ENCODE data around the gene MBNL2. TPM values are rescaled to one million over a fixed set of nuclear protein-coding genes. Genes with fewer than 3 reads are reported as not detected.

The MBNL2 gene
- total RNA-seq, 1 donor from 2014 or later = 46.6 TPM

DNA sequence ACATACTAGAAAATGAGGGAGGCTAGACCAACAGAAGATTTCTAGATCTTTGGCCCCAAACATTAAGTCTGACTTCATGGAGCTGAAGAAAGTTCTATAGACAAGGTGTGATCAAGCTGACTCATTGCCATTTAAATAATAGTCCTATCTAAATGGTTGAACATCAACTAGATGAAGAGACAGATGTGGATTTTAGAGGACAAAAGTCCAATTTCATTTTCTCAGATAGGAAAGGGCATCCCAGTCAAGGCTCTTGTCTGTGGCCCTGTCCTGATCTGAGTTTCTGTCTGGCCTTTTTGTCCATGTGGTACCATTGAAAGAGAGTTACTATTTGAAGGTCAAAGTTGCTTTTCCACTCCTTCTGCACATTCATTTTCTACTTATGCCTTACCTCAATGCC lies 74.6 kb downstream of the MBNL2 start:
- no peak for DNase-seq (ENCODE audit: low read depth in 2 of 2)

DNA sequence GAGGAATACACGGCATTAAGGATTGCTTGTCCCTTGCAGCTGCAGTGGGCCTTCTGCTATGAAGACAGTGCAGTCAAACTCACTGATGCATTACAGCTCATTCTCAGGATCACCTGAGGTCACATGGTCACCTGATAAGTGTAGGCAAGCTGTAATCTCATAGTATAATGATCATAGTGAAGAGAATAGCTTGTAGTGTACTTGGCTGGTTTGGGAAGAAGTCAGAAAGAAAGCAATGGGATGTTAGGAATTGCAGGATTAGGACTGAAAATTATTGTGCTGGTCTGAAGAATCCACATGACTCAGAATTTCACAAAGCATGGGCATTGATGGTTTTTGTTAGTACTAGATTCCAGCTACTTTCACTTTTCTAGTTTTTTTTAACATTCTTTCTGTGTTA lies 76.7 kb downstream of the MBNL2 start:
- DNase-seq (ENCODE audit: low read depth in 2 of 2) = no peak

DNA sequence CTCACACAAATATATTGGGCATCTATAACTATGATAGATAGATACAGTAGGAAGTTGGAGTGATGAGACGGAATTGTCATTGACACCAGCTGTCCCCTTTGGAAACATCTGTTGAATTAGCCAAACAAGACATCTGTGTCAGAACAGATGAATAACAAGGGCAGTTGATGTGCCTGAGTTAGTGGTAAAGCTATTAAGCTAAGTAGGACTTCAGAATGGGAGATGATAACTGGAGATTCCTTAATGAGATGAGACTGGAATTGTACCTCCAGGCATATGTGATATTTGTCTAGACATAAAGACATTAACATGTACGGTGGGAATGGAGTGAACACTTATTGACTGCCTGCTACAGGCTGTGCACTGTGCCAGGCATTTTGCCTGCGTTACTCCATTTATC lies 78.7 kb downstream of the MBNL2 start:
- no peak for DNase-seq (ENCODE audit: low read depth in 2 of 2)

DNA sequence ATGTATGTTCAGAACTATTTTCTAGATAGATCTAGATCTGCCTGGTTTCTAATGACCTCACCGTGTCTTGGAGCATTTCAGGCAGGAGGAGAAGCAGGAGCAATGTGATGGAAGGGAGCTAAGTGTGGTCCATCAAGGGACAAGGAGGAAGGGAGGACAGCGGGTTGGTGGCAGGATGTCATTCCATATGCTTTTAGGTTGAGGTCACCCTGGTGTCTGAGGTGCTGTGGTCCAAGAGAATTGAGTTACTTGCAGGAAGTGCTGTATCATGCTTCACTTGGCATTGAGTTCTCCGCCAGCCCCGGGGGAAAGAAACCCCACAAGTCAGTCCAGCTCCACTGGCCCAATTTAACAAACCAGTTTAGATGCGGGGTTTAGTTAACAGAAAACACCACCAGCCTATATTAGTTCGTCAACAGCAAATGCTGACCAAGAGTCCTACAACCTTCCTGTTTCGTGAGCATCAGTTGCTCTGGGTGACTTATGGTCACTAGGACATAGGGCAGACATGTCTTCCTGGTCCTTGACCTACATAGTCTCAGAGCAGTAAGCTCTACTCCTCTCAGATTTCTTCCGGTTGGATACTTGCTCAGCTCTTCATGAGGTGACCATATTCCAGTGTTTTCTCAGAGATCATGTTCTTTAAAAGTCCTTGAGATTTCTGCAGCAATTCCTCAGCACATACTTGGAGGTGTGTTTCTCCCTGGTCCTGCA lies 79.4 kb downstream of the MBNL2 start:
- peak in 1 of 2 donors; percentile 10 for DNase-seq (ENCODE audit: low read depth in 2 of 2)

DNA sequence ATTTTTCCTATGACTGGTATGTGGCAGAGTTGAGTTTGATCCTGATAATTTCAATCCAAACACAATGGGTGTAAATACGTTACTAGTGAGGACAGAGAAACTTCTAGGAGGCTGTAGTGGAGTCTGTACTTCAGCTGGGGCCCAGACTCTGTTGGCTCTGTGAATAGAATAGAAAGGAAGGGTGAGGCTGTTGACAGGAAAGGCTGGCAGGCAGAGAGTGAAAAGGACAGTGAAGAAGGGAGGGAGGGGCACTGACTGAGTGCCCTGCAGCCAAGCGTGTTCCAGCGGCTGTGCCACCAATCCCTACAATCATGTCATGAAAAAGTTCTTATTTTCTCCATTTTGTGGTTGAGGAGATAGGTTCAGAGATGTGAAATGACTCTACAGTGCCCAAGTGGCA lies 80.5 kb downstream of the MBNL2 start:
- peak; percentile 23 to 60 for DNase-seq (ENCODE audit: low read depth in 2 of 2)

DNA sequence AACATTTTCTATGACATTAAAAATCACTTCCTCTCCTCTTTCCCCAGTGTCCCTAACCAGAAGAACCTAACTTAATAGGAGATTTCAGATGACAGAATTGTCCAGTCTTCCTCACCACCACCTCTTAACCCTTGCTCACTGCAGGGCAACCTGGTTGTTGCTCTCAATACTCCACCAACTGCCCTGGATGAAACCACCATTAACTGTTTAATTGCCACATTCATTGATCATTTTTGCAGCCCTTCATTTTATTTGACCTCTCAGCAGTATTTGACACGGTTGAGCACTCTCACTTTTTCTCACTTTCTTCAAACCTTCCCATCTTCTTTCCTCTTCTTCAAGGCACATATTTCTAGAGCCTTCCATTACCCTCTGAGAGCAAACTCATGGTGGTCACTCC lies 84.0 kb downstream of the MBNL2 start:
- no peak for DNase-seq (ENCODE audit: low read depth in 2 of 2)

DNA sequence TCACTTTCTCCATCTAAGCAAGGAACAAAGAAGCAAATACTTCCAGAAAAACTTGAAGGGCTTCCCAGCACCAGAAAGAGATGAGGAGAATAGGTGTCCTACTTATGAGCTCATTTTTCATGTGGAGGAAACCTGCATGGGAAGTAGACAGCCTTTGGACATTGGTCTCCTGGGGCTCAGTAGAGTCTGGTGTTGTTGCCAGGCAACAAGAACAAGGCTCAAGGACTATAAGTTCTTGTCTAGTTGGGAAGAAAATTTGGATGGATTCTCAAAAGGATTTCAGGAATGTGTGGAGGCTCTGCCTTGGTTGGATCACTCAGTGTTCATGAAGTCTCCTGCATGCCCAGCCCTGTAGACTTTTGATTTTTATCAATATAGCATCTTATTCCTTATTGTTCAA lies 84.5 kb downstream of the MBNL2 start:
- DNase-seq (ENCODE audit: low read depth in 2 of 2) = peak in 1 of 2 donors; percentile 26

DNA sequence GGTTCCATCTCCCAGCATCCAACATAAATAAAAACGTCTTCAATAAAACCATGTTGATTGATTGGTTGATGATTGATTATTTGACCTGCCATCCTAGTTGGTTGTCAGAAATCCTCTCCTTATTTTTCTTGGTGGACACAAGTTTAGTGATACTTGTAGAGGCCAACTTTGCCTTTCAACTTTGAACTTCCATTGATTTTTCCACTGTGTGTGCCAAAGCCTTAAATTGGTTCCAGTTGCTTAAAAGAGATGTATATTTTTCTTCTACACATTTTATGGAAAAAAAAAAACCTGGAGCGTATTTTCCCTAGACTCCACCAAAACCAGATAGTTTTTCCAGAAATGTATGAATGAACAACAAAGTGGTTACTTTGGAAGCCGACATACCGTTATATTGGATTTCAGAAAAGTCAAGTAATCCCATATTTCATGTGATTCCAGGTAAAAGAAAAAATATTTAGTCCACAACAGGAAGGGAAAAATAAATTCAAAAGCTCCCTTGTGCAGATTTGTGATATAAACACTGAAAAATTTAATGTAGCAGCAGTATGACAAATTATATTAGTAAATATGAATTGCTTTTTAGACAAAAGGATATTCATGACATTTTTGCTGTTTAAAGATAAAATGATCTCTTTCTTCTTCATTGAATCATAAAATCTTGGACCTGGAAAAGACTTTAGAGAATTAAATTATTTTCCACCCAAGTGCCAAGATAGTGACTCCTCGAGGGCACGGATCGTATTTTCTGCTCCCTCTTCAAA lies 85.2 kb downstream of the MBNL2 start:
- no peak for DNase-seq (ENCODE audit: low read depth in 2 of 2)

DNA sequence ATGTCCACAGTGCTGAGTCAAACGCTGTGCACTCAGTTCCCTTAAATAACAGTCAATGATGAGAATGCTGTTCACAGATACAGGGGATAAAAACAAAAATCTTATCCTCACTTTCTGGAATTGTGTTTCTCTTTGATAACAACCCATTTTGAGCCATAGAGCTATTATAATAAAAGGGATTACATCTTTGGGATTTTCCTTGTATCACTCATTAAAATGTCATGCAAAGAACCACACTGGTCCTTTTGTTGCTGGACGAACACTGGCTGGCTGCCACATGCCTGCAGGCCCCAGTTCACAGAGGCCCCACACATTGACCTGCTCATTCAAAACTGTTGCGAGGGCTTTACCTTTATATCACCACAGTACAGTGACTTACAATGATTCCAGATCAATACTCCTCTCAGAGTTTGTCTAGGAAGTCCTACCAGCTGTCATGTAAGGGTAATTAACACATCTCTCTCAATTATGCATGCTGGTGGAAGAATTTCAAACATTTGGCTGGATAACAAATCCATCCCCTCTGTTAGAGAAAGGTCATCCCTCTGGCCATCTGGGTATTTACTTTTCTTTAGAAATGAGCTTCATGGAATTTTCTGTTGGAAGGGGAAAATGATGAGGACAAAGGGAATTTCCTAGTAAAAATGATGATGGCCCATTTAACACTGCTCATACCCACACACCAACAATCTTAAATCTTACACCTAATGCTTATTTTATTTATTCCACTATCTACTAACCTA lies 85.9 kb downstream of the MBNL2 start:
- peak; percentile 64 to 91 for DNase-seq (ENCODE audit: low read depth in 2 of 2)

DNA sequence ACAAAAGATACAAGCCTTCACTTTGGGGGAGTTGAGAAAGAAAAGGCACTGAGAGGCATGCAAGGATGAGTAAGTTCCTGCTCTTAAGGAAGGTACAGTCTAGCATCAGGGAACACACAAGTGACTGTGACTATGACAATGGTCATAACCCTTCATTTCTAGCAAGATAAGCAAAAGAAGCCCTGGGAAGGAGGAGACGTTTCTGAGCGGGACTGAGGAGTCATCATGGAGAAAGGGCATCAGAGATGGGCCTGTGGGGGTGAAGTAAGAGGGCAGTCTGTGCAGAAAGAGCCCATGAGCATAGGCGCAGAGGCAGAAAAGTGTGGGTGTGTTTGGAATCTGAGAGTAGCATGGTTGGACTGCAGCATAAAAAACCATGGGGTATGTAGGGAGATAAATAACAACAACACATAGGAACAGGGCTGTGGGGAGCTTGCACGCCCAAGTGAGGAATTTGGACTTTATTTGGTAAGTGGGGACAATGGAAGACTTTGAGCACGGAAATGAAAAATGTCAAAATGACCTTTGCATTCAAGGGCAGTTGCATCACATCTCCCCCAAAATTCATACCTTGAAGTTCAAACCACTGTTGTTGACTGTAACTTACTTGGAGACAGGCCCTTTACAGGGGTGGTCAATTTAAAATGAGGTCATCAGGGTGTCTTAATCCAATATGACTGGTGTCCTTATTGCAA lies 86.7 kb downstream of the MBNL2 start:
- DNase-seq (ENCODE audit: low read depth in 2 of 2) = peak in 1 of 2 donors; percentile 48

DNA sequence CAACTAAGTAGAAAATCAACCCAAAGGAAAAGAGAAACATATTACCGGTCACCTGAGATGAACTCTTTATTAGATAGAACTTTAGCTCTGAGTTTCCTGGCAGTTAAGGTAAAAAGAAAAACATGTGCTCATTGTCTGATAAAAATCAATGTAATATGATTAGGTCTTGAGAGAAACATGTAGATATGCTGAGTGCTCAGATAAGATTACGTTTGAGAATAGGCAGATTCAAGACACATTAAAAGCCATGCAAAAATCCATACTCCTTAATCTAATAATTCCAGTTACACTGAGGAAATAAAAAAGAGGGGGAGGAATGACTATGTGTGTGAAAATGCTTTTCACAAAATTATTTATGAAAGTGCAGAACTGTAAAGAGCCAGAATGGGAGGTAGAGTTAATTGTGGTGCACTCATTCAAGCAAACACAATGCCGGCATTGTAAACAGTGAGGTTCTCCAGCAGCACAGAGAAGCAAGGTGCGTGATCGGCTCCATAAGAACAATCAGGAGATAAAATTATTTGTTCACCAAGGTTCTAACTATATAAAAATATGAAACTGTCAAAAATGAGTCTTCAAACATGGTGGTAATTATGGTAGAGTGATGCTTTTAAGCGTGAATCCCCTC lies 88.8 kb downstream of the MBNL2 start:
- DNase-seq (ENCODE audit: low read depth in 2 of 2) = no peak

DNA sequence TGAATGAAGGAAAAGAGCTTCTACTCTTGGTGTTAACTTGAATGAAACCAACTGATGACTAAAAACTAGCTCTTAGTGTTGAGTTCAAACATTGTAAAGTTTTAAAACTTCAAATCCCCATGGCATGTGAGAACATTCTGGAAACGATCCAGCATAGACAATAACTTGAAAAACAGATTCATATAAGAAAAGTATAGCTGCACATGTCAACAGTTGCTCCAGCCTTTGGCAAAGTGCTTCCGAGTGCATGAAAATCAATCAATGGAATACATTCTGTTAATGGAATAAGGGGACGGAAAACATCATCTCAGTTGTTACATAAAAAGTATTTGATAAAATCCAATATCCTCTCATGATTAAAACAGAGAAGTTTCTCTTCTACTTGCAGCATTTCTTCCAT lies 89.8 kb downstream of the MBNL2 start:
- no peak for DNase-seq (ENCODE audit: low read depth in 2 of 2)

DNA sequence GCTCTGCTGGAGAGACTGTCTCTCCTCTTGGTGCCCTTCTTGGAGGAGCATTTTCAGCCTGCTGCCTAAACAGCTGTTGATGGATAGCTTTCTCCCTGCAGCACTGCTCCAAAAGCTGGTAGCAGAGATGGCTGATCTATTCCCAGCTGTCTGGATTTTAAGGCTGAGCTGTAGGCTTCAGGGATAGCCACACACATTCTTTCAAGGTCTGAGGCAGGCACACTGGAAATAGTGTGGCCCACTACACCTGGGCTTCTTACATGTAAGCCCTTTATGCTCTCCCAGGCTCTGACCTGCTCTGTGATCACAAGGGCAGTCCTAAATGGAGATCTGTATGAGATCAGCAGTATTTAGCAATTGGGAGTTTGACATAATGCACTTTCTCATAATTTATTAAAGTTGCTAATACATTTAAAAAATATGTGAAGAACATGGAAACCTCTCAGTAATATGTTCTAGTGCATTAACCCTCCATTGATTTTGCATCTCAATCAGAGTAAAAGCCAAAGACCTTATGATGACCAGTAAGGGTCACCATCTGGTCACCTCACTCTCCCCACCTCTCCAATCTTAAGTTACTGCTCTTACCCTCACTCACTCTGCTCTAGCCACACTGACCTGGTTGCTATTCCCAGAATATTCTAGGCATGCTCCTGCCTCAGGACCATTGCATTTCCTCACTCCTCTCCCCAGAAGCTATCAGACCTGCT lies 91.6 kb downstream of the MBNL2 start:
- no peak for DNase-seq (ENCODE audit: low read depth in 2 of 2)

DNA sequence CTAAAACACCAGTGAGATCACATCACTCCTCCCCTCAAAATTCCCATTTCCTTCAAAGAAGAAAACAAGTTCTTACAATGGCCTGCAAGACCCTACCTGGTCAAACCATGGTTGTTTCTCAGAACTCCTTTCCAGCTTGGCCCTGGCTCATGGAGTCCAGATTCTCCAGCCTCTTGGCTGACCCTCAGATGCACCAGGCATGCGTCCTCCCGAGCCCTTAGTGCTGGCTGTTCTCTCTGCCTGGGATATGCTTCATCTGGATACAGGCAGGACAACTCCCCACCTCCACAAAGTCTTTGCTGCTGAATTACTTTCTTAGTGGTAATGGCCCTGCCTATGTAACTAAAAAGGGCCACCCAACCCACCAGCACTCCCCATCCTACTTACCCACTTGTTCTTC lies 94.3 kb downstream of the MBNL2 start:
- no peak for DNase-seq (ENCODE audit: low read depth in 2 of 2)

DNA sequence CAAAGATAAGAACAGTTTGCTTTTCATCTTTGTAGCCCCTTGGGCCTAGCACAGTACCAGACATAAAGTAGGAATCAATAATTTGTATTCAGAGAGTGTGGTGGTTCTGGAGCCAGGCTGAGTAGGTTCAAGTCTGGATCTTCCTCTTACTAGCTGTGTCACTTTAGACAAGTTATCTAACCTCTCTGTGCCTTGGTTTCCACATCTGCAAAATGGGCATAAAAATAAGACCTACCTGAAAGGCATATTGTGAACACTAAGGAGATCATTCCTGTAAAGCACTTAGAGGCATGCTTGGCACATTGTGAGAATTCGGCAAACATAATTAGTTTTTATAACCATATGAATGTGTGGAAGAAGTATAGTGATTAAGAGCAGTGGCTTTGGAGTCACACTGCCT lies 95.8 kb downstream of the MBNL2 start:
- no peak for DNase-seq (ENCODE audit: low read depth in 2 of 2)

DNA sequence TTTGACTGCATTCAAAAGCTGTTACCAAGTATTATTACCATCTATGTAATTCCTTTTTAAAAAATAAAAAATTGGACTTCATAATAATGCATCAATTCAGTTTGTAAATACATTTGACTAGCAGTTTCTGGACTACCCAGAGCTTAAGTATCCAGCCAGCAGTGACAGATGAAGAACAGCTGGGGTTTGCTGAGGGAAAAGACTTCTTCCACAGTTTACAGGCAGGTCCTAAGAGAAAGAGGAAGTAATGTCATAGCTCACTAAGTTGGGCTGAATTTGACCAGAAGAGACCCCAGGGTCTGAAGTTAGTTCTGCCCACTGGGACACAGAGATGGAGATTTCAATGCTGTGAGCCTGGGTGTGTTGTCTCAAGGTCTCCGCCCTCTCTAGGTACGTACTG lies 96.4 kb downstream of the MBNL2 start:
- DNase-seq (ENCODE audit: low read depth in 2 of 2) = no peak

DNA sequence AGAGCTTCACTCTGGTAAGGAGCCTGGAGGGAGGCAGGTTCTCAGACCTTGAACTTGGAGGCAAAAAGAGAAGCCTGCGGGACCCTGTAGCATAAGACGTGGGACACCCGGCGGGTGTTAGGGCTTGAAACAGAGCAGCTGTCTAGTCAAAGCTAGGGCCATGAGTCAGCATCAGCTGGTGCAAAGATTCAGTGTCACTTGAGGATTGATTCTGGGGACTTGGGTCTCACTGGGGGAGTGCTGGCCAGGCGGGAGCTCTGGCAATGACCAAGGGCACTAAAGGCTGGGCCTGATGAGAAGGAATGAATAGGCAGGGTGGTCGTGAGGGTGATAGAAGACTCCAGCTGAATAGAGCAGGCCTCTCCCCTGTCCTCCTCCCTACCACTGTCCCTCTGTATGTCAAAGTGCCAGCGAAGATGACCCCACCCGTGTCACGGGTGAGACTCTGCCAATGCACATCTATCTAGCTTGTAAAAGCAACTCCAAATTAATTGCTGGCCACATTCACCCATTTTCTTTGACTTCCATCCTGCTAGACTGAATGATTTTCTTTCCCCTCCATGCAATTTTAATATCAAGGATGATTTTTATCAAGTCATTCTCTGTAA lies 97.1 kb downstream of the MBNL2 start:
- DNase-seq (ENCODE audit: low read depth in 2 of 2) = no peak

DNA sequence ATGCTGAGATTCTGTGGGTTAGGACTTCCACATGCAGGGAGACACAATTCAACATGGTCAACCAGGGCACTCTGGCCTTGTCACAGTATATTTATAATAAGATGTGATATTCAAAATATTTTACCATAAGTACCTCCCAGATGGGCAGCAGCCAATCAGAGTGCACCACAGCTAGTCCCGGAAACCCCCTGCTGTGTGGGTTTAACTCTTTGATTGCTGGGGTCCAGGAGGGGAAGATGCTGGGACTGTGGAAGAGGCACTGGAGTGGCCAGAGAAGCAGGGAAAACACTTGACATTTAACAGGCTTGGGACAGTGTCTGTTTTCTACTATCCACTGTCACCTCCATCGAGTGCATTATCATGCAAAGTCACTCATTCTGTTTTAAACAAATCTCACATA lies 99.0 kb downstream of the MBNL2 start:
- DNase-seq (ENCODE audit: low read depth in 2 of 2) = no peak

DNA sequence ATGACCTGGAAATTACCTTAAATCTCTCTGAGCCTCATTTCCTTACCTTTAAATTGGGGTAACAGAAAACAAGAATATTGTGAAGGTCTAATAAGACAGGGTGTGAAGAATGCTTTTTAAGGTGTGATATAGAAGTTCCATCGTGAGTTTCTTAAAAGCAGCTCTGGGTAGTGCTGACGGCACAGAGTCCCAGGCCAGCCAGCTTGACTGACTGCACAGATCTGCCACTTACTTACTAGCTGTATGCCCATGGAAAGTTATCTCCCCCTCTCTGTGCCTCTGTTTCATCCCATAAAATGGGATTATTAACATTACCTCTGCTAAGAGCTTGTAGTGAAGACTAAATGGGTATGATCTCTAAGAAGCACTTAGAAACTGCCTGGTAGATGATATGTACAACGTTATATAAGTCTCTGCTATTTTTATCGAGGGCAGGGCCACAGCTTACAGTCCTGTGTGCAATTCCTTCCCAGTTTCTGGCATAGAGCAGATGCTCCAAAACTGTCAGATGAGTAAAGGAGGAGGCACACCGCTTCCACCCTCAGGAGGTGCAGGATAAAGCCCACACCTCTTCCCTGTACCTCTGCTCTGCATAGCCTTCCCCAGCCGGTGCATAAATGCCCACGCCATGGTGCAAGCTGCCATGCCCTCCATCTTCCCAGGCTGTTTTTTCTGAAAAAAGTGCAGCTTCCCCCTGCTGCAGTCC lies 99.6 kb downstream of the MBNL2 start:
- DNase-seq (ENCODE audit: low read depth in 2 of 2) = no peak
